Activated CD8-positive, alpha-beta T cell treated with anti-CD3 and anti-CD28 coated beads, Interleukin-2, amount 10 ng/mL, durations not matched to agents 7 days and 5 days (primary cell): Measurements from ENCODE around the gene ADI1. TPM values are rescaled to one million over a fixed set of nuclear protein-coding genes. Genes with fewer than 3 reads are reported as not detected.
"Not testable (repeated sequence)": the region's sequence is repeated elsewhere in the genome, so short reads cannot be mapped to it uniquely, and the experiment has no call there.

Experiments
- ATAC-seq: fragments of 150-1000 bp; cut with Tn5 transposase; one replicate; pipeline ENCODE4 v1.10.0; 2021; ENCODE audit warnings: moderate library complexity
- CTCF ChIA-PET: fragments of 350-600 bp; sonication (Branson Sonifier 250); formaldehyde crosslinking; loops from one replicate; lab custom pipeline; 2021; ENCODE audit warnings: antibody characterized with exemption; lab: Charles Lee
- POLR2A ChIA-PET: fragments of 350-600 bp; sonication (Branson Sonifier 250); formaldehyde crosslinking; loops from one replicate; lab custom pipeline; 2021; ENCODE audit warnings: antibody characterized with exemption; lab: Charles Lee
- DNase-seq: peaks from one replicate; pipeline ENCODE4 v3.0.0-alpha.2; 2020
- H3K27ac Mint-ChIP-seq: one replicate; pipeline ENCODE4 v1.8.0; 2021; ENCODE audit warnings: mild to moderate bottlenecking, mixed read lengths
- H3K27me3 Mint-ChIP-seq: one replicate; pipeline ENCODE4 v1.8.0; 2021; ENCODE audit warnings: low read depth, mixed read lengths
- H3K36me3 Mint-ChIP-seq: one replicate; pipeline ENCODE4 v1.8.0; 2021; ENCODE audit warnings: low read depth, mixed read lengths
- H3K4me1 Mint-ChIP-seq: one replicate; pipeline ENCODE4 v1.8.0; 2021; ENCODE audit warnings: low read depth, mixed read lengths
- H3K4me3 Mint-ChIP-seq: one replicate; pipeline ENCODE4 v1.8.0; 2021; ENCODE audit warnings: mild to moderate bottlenecking, mixed read lengths
- H3K9me3 Mint-ChIP-seq: one replicate; pipeline ENCODE4 v1.8.0; 2022; ENCODE audit warnings: mixed read lengths; ENCODE audit not compliant: insufficient read depth
- total RNA-seq, 2 experiments: library from RNA; stranded (reverse); gene quantifications; one replicate each; pipeline ENCODE4 v1.2.3, GENCODE V29; 2021

ADI1 gene
- total RNA-seq, 2 experiments from 2014 or later = 17.5 to 19.8 TPM

- H3K36me3 Mint-ChIP-seq = peaks cover 16% of the 10 kb centered on the region
- no peaks in the 10 kb centered on the region for H3K27me3 Mint-ChIP-seq
- CTCF ChIA-PET = no interaction called here
- no peak for ATAC-seq
- peaks cover 9% of the 10 kb centered on the region for H3K4me1 Mint-ChIP-seq
- H3K27ac Mint-ChIP-seq = no peak overlapping the region
- no peak overlapping the region for H3K4me3 Mint-ChIP-seq
- POLR2A ChIA-PET = no interaction called here
- no peak for DNase-seq
- no peaks in the 10 kb centered on the region for H3K9me3 Mint-ChIP-seq
Observed at GRCh38 chr2:3458396-3459184, 60.7 kb downstream of the ADI1 start.

GRCh38 chr2:3457524-3458395 is 61.6 kb downstream of the ADI1 start:
- H3K9me3 Mint-ChIP-seq = no peaks in the 10 kb centered on the region
- H3K36me3 Mint-ChIP-seq = peaks cover 16% of the 10 kb centered on the region
- CTCF ChIA-PET = no interaction called here
- ATAC-seq = no peak
- no peak overlapping the region for H3K4me3 Mint-ChIP-seq
- no peaks in the 10 kb centered on the region for H3K27me3 Mint-ChIP-seq
- peaks cover 9% of the 10 kb centered on the region for H3K4me1 Mint-ChIP-seq
- no peak for DNase-seq
- POLR2A ChIA-PET = no interaction called here
- H3K27ac Mint-ChIP-seq = no peak overlapping the region

- Mint-ChIP-seq H3K4me1 (no peaks in the 10 kb centered on the region), H3K4me3 (no peak overlapping the region), H3K27me3 (no peaks in the 10 kb centered on the region), H3K9me3 (no peaks in the 10 kb centered on the region), H3K36me3 (peaks cover 14% of the 10 kb centered on the region), H3K27ac (no peak overlapping the region)
- ChIA-PET CTCF (no interaction called here), POLR2A (no interaction called here)
- DNase-seq = no peak
- ATAC-seq = no peak
Observed at GRCh38 chr2:3456125-3456524, 63.2 kb downstream of the ADI1 start.

- ATAC-seq = no peak
- CTCF ChIA-PET = no interaction called here
Observed at GRCh38 chr2:3454802-3455201, 64.5 kb downstream of the ADI1 start.

GRCh38 chr2:3454005-3454404 is 65.3 kb downstream of the ADI1 start:
- H3K4me1 Mint-ChIP-seq, H3K27ac Mint-ChIP-seq, H3K9me3 Mint-ChIP-seq, DNase-seq, POLR2A ChIA-PET, ATAC-seq, H3K4me3 Mint-ChIP-seq, CTCF ChIA-PET, H3K27me3 Mint-ChIP-seq: not testable (repeated sequence)
- peaks cover 16% of the 10 kb centered on the region for H3K36me3 Mint-ChIP-seq

More at GRCh38 chr2:3454802-3455201, 64.5 kb downstream of the ADI1 start:
- Mint-ChIP-seq H3K36me3 (peaks cover 14% of the 10 kb centered on the region), H3K27ac (no peak overlapping the region), H3K4me3 (no peak overlapping the region), H3K4me1 (no peaks in the 10 kb centered on the region), H3K27me3 (no peaks in the 10 kb centered on the region), H3K9me3 (no peaks in the 10 kb centered on the region)
- no peak for DNase-seq
- POLR2A ChIA-PET = no interaction called here

- Mint-ChIP-seq H3K4me3 (no peak overlapping the region), H3K27me3 (no peaks in the 10 kb centered on the region), H3K9me3 (no peaks in the 10 kb centered on the region), H3K4me1 (no peaks in the 10 kb centered on the region), H3K36me3 (peaks cover 14% of the 10 kb centered on the region), H3K27ac (no peak overlapping the region)
- ChIA-PET POLR2A (no interaction called here), CTCF (interaction anchor here (1.1 kb wide), 1 partner anchor 9 kb away, joined by 7 read pairs; no protein-coding TSS in a partner anchor)
- DNase-seq (no peak), ATAC-seq (no peak)
Observed at GRCh38 chr2:3453190-3453999, 65.9 kb downstream of the ADI1 start.

- Mint-ChIP-seq H3K27me3 (no peaks in the 10 kb centered on the region), H3K4me1 (no peaks in the 10 kb centered on the region), H3K36me3 (peaks cover 18% of the 10 kb centered on the region), H3K4me3 (no peak overlapping the region), H3K27ac (no peak overlapping the region), H3K9me3 (no peaks in the 10 kb centered on the region)
- no peak for DNase-seq
- ChIA-PET CTCF (interaction anchor here (1.1 to 1.2 kb wide), 2 partner anchors 10 kb away, joined by 6 to 7 read pairs; no protein-coding TSS in a partner anchor), POLR2A (no interaction called here)
- no peak for ATAC-seq
Observed at GRCh38 chr2:3451926-3452671, 67.2 kb downstream of the ADI1 start.

- no peak for DNase-seq
- POLR2A ChIA-PET = no interaction called here
- ATAC-seq = no peak
- CTCF ChIA-PET = interaction anchor here (1.1 to 1.2 kb wide), 2 partner anchors 11 to 28 kb away, joined by 3 to 6 read pairs; no protein-coding TSS in a partner anchor
- H3K36me3 Mint-ChIP-seq = peaks cover 17% of the 10 kb centered on the region
- no peaks in the 10 kb centered on the region for H3K27me3 Mint-ChIP-seq
- no peak overlapping the region for H3K4me3 Mint-ChIP-seq
- no peaks in the 10 kb centered on the region for H3K4me1 Mint-ChIP-seq
- H3K27ac Mint-ChIP-seq = no peak overlapping the region
- H3K9me3 Mint-ChIP-seq = no peaks in the 10 kb centered on the region
Observed at GRCh38 chr2:3451169-3451568, 68.2 kb downstream of the ADI1 start.

GRCh38 chr2:3450385-3451010 is 68.8 kb downstream of the ADI1 start:
- H3K36me3 Mint-ChIP-seq = peaks cover 14% of the 10 kb centered on the region
- H3K27me3 Mint-ChIP-seq = no peaks in the 10 kb centered on the region
- CTCF ChIA-PET = interaction anchor here (1.1 to 1.2 kb wide), 2 partner anchors 11 to 27 kb away, joined by 3 to 6 read pairs; no protein-coding TSS in a partner anchor
- no peak overlapping the region for H3K27ac Mint-ChIP-seq
- H3K9me3 Mint-ChIP-seq = no peaks in the 10 kb centered on the region
- no peaks in the 10 kb centered on the region for H3K4me1 Mint-ChIP-seq
- no peak overlapping the region for H3K4me3 Mint-ChIP-seq
- POLR2A ChIA-PET = no interaction called here
- DNase-seq (no peak), ATAC-seq (no peak)

GRCh38 chr2:3449936-3450335 is 69.4 kb downstream of the ADI1 start:
- Mint-ChIP-seq H3K4me3 (no peak overlapping the region), H3K36me3 (peaks cover 19% of the 10 kb centered on the region), H3K9me3 (no peaks in the 10 kb centered on the region), H3K4me1 (no peaks in the 10 kb centered on the region), H3K27me3 (no peaks in the 10 kb centered on the region), H3K27ac (no peak overlapping the region)
- DNase-seq (no peak), ATAC-seq (no peak)
- POLR2A ChIA-PET = no interaction called here
- CTCF ChIA-PET = no interaction called here
